SK-N-SH treated with all-trans-retinoic acid at 6 μM for 48 hours (cell line): ENCODE measurements around the gene FIBIN.

Experiments
- ATAC-seq: fragments of 200-7000 bp; cut with Tn5 transposase; 3 replicates; pipeline ENCODE4 v1.9.1; 2020; ENCODE audit warnings: mild to moderate bottlenecking, moderate library complexity
- ARNTL ChIP-seq: fragments of 450-650 bp; formaldehyde crosslinking; IDR thresholded peaks from 2 replicates; pipeline ENCODE4 v1.5.0; 2020; ENCODE audit warnings: low read depth, mild to moderate bottlenecking, moderate library complexity, borderline replicate concordance
- BACH2 ChIP-seq: fragments of 250-450 bp; sonication (Bioruptor Pico); IDR thresholded peaks from 2 replicates; pipeline ENCODE4 v1.9.0; 2021; ENCODE audit warnings: mild to moderate bottlenecking, borderline replicate concordance
- CREB5 ChIP-seq: fragments of 250-450 bp; sonication (Bioruptor Pico); IDR thresholded peaks from 2 replicates; pipeline ENCODE4 v1.5.1; 2020; ENCODE audit warnings: low read depth, mild to moderate bottlenecking, moderate library complexity
- CSDC2 ChIP-seq: fragments of 250-450 bp; sonication (Bioruptor Pico); IDR thresholded peaks from 2 replicates; pipeline ENCODE4 v1.5.0; 2020; ENCODE audit warnings: mild to moderate bottlenecking, moderate library complexity
- CSRNP3 ChIP-seq: fragments of 250-450 bp; sonication (Bioruptor Pico); IDR thresholded peaks from 2 replicates; pipeline ENCODE4 v1.5.1; 2021; ENCODE audit warnings: mild to moderate bottlenecking, moderate library complexity
- ESRRG ChIP-seq: fragments of 250-450 bp; sonication (Bioruptor Pico); IDR thresholded peaks from 2 replicates; pipeline ENCODE4 v1.6.1; 2021; ENCODE audit warnings: mild to moderate bottlenecking
- ISL1 ChIP-seq: fragments of 250-450 bp; sonication (Bioruptor Pico); IDR thresholded peaks from 2 replicates; pipeline ENCODE4 v2.1.2; 2022; ENCODE audit warnings: mild to moderate bottlenecking, moderate library complexity
- OSR1 ChIP-seq: fragments of 250-450 bp; sonication (Bioruptor Pico); IDR thresholded peaks from 2 replicates; pipeline ENCODE4 v1.8.0; 2022; ENCODE audit warnings: moderate library complexity, mild to moderate bottlenecking, inconsistent platforms
- PATZ1 ChIP-seq: fragments of 250-450 bp; sonication (Bioruptor Pico); IDR thresholded peaks from 2 replicates; pipeline ENCODE4 v1.8.0; 2020; ENCODE audit warnings: mild to moderate bottlenecking, moderate library complexity, borderline replicate concordance
- POU6F1 ChIP-seq: fragments of 250-450 bp; sonication (Bioruptor Pico); IDR thresholded peaks from 2 replicates; pipeline ENCODE4 v1.8.0; 2021; ENCODE audit warnings: low read depth, mild to moderate bottlenecking, moderate library complexity, borderline replicate concordance
- RARB ChIP-seq: fragments of 250-450 bp; sonication (Bioruptor Pico); IDR thresholded peaks from 2 replicates; pipeline ENCODE4 v1.8.0; 2021; ENCODE audit warnings: mild to moderate bottlenecking, moderate library complexity
- SNAI2 ChIP-seq: fragments of 250-450 bp; sonication (Bioruptor Pico); IDR thresholded peaks from 2 replicates; pipeline ENCODE4 v1.5.0; 2020; ENCODE audit warnings: mild to moderate bottlenecking, moderate library complexity
- TCF4 ChIP-seq: fragments of 250-450 bp; sonication (Bioruptor Pico); IDR thresholded peaks from 2 replicates; pipeline ENCODE4 v1.8.0; 2021; ENCODE audit warnings: mild to moderate bottlenecking, moderate library complexity, borderline replicate concordance
- TOX ChIP-seq: fragments of 250-450 bp; sonication (Bioruptor Pico); IDR thresholded peaks from 2 replicates; pipeline ENCODE4 v1.8.0; 2021; ENCODE audit warnings: mild to moderate bottlenecking, moderate library complexity, borderline replicate concordance
- TSHZ2 ChIP-seq: fragments of 250-450 bp; sonication (Bioruptor Pico); IDR thresholded peaks from 2 replicates; pipeline ENCODE4 v1.5.0; 2020; ENCODE audit warnings: mild to moderate bottlenecking, moderate library complexity
- ZC3H10 ChIP-seq: fragments of 250-450 bp; sonication (Bioruptor Pico); IDR thresholded peaks from 2 replicates; pipeline ENCODE4 v1.5.1; 2021; ENCODE audit warnings: mild to moderate bottlenecking, moderate library complexity
- ZFP30 ChIP-seq: fragments of 450-650 bp; formaldehyde crosslinking; IDR thresholded peaks from 2 replicates; pipeline ENCODE4 v1.5.0; 2022; ENCODE audit warnings: mild to moderate bottlenecking, moderate library complexity
- ZNF565 ChIP-seq: fragments of 450-650 bp; formaldehyde crosslinking; conservative IDR thresholded peaks from 2 replicates; pipeline ENCODE4 v1.5.0; 2020; ENCODE audit warnings: low read depth, mild to moderate bottlenecking, moderate library complexity
- ZNF70 ChIP-seq: fragments of 450-650 bp; formaldehyde crosslinking; IDR thresholded peaks from 2 replicates; pipeline ENCODE4 v1.5.0; 2020; ENCODE audit warnings: mild to moderate bottlenecking, moderate library complexity
- ZNF8 ChIP-seq: fragments of 450-650 bp; formaldehyde crosslinking; IDR thresholded peaks from 2 replicates; pipeline ENCODE4 v1.5.0; 2020; ENCODE audit warnings: mild to moderate bottlenecking, moderate library complexity

FIBIN gene

GRCh38 chr11:27001136-27001730, 7.3 kb downstream of the FIBIN start:
- peak; percentile 55 for ATAC-seq
- TF ChIP-seq ISL1 (CRISPR knock-in tag) = peak; percentile 55

GRCh38 chr11:27002431-27002830, 8.5 kb downstream of the FIBIN start:
- ATAC-seq = no peak
- no peak for TF ChIP-seq ZNF565 (CRISPR knock-in tag)
- TF ChIP-seq BACH2 = no peak
- TF ChIP-seq ZC3H10 (CRISPR knock-in tag) = no peak
- no peak for TF ChIP-seq ZNF8 (CRISPR knock-in tag)
- TF ChIP-seq ZFP30 = no peak

- no peak for ATAC-seq
- TF ChIP-seq TSHZ2 (CRISPR knock-in tag) (no peak), BACH2 (no peak), PATZ1 (no peak), TOX (no peak), RARB (CRISPR knock-in tag) (no peak), ZC3H10 (CRISPR knock-in tag) (no peak), CSDC2 (CRISPR knock-in tag) (no peak), CSRNP3 (CRISPR knock-in tag) (no peak), ESRRG (CRISPR knock-in tag) (no peak)
Measured at GRCh38 chr11:27002838-27003237, 8.9 kb downstream of the FIBIN start.

GRCh38 chr11:27004103-27004502, 10.2 kb downstream of the FIBIN start:
- no peak for TF ChIP-seq CSRNP3 (CRISPR knock-in tag)
- no peak for TF ChIP-seq CSDC2 (CRISPR knock-in tag)
- no peak for TF ChIP-seq ZNF565 (CRISPR knock-in tag)
- no peak for TF ChIP-seq BACH2
- no peak for TF ChIP-seq TOX
- TF ChIP-seq OSR1 (CRISPR knock-in tag) = no peak
- TF ChIP-seq SNAI2 (CRISPR knock-in tag) = no peak
- no peak for TF ChIP-seq ARNTL (CRISPR knock-in tag)
- TF ChIP-seq ISL1 (CRISPR knock-in tag) = no peak
- no peak for TF ChIP-seq ZC3H10 (CRISPR knock-in tag)
- TF ChIP-seq RARB (CRISPR knock-in tag) = no peak
- TF ChIP-seq, all 23 proteins: peak for 0
- no peak for ATAC-seq

- ATAC-seq = no peak
- TF ChIP-seq BACH2 = no peak
- TF ChIP-seq ZNF70 = no peak
- TF ChIP-seq CSRNP3 (CRISPR knock-in tag) = no peak
- TF ChIP-seq CREB5 (CRISPR knock-in tag) = no peak
- no peak for TF ChIP-seq ZC3H10 (CRISPR knock-in tag)
- TF ChIP-seq TCF4 (CRISPR knock-in tag) = no peak
- TF ChIP-seq OSR1 (CRISPR knock-in tag) = no peak
- no peak for TF ChIP-seq ZNF565 (CRISPR knock-in tag)
- no peak for TF ChIP-seq ZNF8 (CRISPR knock-in tag)
- no peak for TF ChIP-seq TOX
- no peak for TF ChIP-seq POU6F1 (CRISPR knock-in tag)
- TF ChIP-seq ZFP30 = no peak
- TF ChIP-seq RARB (CRISPR knock-in tag) = no peak
Measured at GRCh38 chr11:27008811-27009535, 15.1 kb downstream of the FIBIN start.
